ENCODE results near the gene KIF1A. TPM values are rescaled to one million over a fixed set of nuclear protein-coding genes. Genes with fewer than 3 reads are reported as not detected.

KIF1A gene, protein sequence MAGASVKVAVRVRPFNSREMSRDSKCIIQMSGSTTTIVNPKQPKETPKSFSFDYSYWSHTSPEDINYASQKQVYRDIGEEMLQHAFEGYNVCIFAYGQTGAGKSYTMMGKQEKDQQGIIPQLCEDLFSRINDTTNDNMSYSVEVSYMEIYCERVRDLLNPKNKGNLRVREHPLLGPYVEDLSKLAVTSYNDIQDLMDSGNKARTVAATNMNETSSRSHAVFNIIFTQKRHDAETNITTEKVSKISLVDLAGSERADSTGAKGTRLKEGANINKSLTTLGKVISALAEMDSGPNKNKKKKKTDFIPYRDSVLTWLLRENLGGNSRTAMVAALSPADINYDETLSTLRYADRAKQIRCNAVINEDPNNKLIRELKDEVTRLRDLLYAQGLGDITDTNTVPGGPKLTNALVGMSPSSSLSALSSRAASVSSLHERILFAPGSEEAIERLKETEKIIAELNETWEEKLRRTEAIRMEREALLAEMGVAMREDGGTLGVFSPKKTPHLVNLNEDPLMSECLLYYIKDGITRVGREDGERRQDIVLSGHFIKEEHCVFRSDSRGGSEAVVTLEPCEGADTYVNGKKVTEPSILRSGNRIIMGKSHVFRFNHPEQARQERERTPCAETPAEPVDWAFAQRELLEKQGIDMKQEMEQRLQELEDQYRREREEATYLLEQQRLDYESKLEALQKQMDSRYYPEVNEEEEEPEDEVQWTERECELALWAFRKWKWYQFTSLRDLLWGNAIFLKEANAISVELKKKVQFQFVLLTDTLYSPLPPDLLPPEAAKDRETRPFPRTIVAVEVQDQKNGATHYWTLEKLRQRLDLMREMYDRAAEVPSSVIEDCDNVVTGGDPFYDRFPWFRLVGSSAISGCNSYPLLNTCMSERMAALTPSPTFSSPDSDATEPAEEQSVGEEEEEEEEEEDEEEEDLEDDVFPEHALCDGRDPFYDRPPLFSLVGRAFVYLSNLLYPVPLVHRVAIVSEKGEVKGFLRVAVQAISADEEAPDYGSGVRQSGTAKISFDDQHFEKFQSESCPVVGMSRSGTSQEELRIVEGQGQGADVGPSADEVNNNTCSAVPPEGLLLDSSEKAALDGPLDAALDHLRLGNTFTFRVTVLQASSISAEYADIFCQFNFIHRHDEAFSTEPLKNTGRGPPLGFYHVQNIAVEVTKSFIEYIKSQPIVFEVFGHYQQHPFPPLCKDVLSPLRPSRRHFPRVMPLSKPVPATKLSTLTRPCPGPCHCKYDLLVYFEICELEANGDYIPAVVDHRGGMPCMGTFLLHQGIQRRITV (N-terminal part only)
- polyA plus RNA-seq (0.01 TPM in 1 of 3 replicates, not detected in the others), polyA minus RNA-seq (not detected in 3 replicates)
- polyA plus RNA-seq (2011; ENCODE audit: low read depth) = not detected
- polyA plus RNA-seq (2011; cell fraction: cytosol; rRNA removed) = not detected in 2 replicates
- polyA plus RNA-seq (2011; cell fraction: nucleus; rRNA removed) = 0.14 and 0.17 TPM in 2 replicates
- not detected in 2 replicates for polyA plus RNA-seq (2012; ENCODE audit: low replicate concordance)
- polyA minus RNA-seq (2011; cell fraction: cytosol; rRNA and poly(A)+ RNA removed) = not detected
- polyA minus RNA-seq (2011; cell fraction: nucleus; rRNA and poly(A)+ RNA removed) = 0.16 TPM in 1 of 2 replicates, not detected in the other

DNA sequence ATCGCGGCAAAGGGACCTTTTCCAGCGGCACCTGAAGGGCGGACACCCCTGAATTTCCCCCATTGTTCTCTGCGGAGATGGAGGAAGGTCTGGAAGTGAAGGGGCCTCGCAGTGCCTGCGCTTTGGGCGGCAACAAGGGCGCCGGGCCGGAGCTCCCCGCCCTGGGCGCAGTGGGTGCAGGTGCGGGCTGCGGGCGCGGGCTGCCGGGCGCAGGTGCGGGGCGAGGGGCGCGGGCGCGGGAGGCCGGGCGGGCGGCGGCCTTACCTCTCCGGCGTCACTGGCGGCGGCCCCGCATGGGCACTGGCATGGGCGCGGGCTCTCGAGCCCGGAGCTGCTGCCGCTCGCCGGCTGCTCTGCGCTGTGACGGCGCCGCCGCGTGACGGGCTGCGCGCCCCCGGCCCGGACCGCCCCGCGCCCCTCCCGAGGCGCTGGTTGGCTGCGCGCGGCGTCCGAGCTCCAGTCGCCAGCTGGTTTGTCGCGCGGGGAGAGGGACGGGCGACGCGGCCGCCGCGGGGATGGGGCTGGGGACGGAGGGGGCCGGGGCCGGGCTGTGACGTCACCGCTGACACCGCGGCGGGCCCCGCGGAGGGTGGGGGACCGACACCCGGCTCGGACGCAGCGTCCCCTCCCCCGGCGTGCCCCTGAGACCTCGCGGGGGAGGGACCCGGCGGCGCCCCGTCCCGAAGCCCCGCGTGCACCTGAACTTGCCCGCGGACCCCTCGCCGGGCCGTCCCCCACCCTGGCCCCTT is at the start of gene KIF1A:
Gene KIF1A, minus strand, starts transcription at position 362 of the 749 bp plus-strand sequence. CDS start 22,467 bp downstream, outside the sequence.
- H4K20me1 ChIP-seq (ENCODE audit: control insufficient read depth, extremely low read depth, insufficient read depth, low read length) = no peaks in the 10 kb centered on the region

More for the DNA sequence above, at the start of gene KIF1A:
- FAIRE-seq (no peak), DNase-seq (ENCODE audit: low read depth, low spot score) (no peak)
- Histone ChIP-seq H3K4me1 (ENCODE audit: control insufficient read depth, extremely low read depth, insufficient read depth, low read length) (no peaks in the 10 kb centered on the region), H3K27me3 (ENCODE audit: control insufficient read depth, extremely low read depth, insufficient read depth, low read length) (peaks cover 64% of the 10 kb centered on the region), H3K79me2 (ENCODE audit: control insufficient read depth, insufficient read depth, low read length) (no peaks in the 10 kb centered on the region), H3K9me3 (ENCODE audit: control insufficient read depth, low read depth, low read length) (no peaks in the 10 kb centered on the region), H3K36me3 (ENCODE audit: control insufficient read depth in 2 of 2, extremely low read depth in 1 of 2, insufficient read depth in 2 of 2, low read length in 2 of 2) (no peaks in the 10 kb centered on the region), H2AFZ (ENCODE audit: control insufficient read depth, low read length) (no peak within 1 kb of the TSS), H3K9ac (ENCODE audit: control insufficient read depth, extremely low read depth, insufficient read depth, low read length) (no peak within 1 kb of the TSS), H3K4me3 (ENCODE audit: control insufficient read depth in 2 of 3, extremely low read depth in 1 of 3, insufficient read depth in 2 of 3, low read depth in 1 of 3, low read length in 3 of 3) (no peak within 1 kb of the TSS), H3K9me1 (ENCODE audit: control insufficient read depth, extremely low read depth, insufficient read depth, low read length) (no peaks in the 10 kb centered on the region), H3K4me2 (ENCODE audit: control insufficient read depth, extremely low read depth, insufficient read depth, low read depth, low read length) (no peak within 1 kb of the TSS), H3K27ac (ENCODE audit: control insufficient read depth, insufficient read depth, low read length) (no peak within 1 kb of the TSS)
- TF ChIP-seq EZH2 (IDR thresholded peaks at IDR 0.05; ENCODE audit: low read length) = peak; percentile 52
- no peak for TF ChIP-seq CTCF (optimal IDR thresholded peaks at IDR 0.05 in 1 of 3, IDR thresholded peaks at IDR 0.05 in 1 of 3, conservative IDR thresholded peaks at IDR 0.05 in 1 of 3; ENCODE audit: extremely low read depth in 1 of 3, insufficient read depth in 2 of 3, low read length in 3 of 3)
- dilution Hi-C loops (cut with MboI; ENCODE audit: extremely low pct_ligation_motif_present, low sequenced_read_pairs) = no loop called here
